HepG2 (cell line): ENCODE measurements around the gene LRRC10.
"Not testable (repeated sequence)": the region's sequence is repeated elsewhere in the genome, so short reads cannot be mapped to it uniquely, and the experiment has no call there.

Experiments used
- FOXK2 ChIP-seq: fragments of 450-650 bp; IDR thresholded peaks from 2 replicates; pipeline ENCODE4 v1.6.1; 2016
- SUZ12 ChIP-seq: fragments of 150-350 bp; IDR thresholded peaks from 2 replicates; pipeline ENCODE4 v1.6.1; 2014; ENCODE audit warnings: low read depth, low read length
- TRIM24 ChIP-seq: sonication (generic); formaldehyde crosslinking; IDR thresholded peaks from 2 replicates; pipeline ENCODE4 v1.8.0; 2022; ENCODE audit warnings: mild to moderate bottlenecking, missing genetic modification reagents
- ZNF124 ChIP-seq: sonication (generic); formaldehyde crosslinking; IDR thresholded peaks from 2 replicates; pipeline ENCODE4 v1.4.0; 2020; ENCODE audit warnings: missing genetic modification reagents
- ZNF232 ChIP-seq: sonication (generic); formaldehyde crosslinking; IDR thresholded peaks from 2 replicates; pipeline ENCODE4 v1.4.0; 2020; ENCODE audit warnings: missing genetic modification reagents, borderline replicate concordance
- ZNF317 ChIP-seq: sonication (generic); formaldehyde crosslinking; IDR thresholded peaks from 2 replicates; pipeline ENCODE4 v1.5.0; 2020; ENCODE audit warnings: mild to moderate bottlenecking, missing genetic modification reagents
- ZNF430 ChIP-seq: sonication (generic); formaldehyde crosslinking; IDR thresholded peaks from 2 replicates; pipeline ENCODE4 v1.9.0; 2021; ENCODE audit warnings: mild to moderate bottlenecking, missing genetic modification reagents
- ZNF879 ChIP-seq: sonication (generic); formaldehyde crosslinking; IDR thresholded peaks from 2 replicates; pipeline ENCODE4 v1.8.1; 2023; ENCODE audit warnings: missing genetic modification reagents
- TF ChIP-seq, protein P1 (sequence below): sonication (generic); formaldehyde crosslinking; IDR thresholded peaks from 2 replicates; pipeline ENCODE4 v1.5.0; 2020; ENCODE audit warnings: mild to moderate bottlenecking, missing genetic modification reagents, moderate library complexity

DNA sequence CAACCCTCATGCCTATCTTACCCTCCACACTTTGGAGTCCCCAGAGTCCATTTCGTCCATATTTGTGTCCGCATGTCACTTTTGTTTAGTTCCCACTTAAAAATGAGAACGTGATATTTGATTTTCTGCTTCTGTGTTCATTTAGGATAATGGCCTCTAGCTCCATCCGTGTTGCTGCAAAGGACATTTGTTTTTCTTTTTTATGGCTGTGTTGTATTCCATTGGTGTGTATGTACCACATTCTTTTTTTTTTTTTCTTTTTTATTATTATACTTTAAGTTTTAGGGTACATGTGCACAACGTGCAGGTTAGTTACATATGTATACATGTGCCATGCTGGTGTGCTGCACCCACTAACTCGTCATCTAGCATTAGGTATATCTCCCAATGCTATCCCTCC, 7.2 kb downstream of the LRRC10 start:
- not testable (repeated sequence) for TF ChIP-seq TRIM24 (CRISPR knock-in tag); ZNF124 (CRISPR knock-in tag); ZNF232 (CRISPR knock-in tag); ZNF879 (CRISPR knock-in tag); ZNF430; SUZ12; FOXK2; ZNF317
- TF ChIP-seq, protein P1, sequence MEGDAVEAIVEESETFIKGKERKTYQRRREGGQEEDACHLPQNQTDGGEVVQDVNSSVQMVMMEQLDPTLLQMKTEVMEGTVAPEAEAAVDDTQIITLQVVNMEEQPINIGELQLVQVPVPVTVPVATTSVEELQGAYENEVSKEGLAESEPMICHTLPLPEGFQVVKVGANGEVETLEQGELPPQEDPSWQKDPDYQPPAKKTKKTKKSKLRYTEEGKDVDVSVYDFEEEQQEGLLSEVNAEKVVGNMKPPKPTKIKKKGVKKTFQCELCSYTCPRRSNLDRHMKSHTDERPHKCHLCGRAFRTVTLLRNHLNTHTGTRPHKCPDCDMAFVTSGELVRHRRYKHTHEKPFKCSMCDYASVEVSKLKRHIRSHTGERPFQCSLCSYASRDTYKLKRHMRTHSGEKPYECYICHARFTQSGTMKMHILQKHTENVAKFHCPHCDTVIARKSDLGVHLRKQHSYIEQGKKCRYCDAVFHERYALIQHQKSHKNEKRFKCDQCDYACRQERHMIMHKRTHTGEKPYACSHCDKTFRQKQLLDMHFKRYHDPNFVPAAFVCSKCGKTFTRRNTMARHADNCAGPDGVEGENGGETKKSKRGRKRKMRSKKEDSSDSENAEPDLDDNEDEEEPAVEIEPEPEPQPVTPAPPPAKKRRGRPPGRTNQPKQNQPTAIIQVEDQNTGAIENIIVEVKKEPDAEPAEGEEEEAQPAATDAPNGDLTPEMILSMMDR (CRISPR knock-in tag), result not testable (repeated sequence)
